NCI-H2081 (cell line): Measurements from ENCODE around the gene CD302.
A peak's percentile ranks its signal among the peaks of the same experiment; 100 is the strongest.
"Not testable (repeated sequence)": the region's sequence is repeated elsewhere in the genome, so short reads cannot be mapped to it uniquely, and the experiment has no call there.

Source experiments
- DNase-seq, 2 experiments: peaks; one replicate each; lab custom pipeline; 2025; lab: John Stamatoyannopoulos, UW

CD302 gene

DNA sequence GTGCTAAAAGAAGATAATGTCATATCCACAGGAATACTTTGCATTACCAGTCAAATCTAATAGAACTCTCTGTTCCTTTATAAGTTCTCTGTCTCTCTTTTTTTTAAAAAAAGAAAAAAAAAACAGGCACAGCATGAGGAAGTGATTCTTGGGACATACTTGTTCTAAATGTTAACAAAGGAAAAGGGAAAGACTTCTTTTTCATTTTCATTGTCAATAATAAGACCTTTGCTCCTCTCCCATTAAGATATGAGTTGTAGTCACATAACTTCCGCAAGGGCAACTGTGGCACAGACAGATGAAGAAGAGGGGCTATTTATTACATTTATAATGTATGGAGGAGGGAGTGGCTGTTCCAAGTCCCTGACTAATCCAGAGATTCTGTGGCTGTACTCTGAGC is 4.7 kb downstream of the CD302 start:
- no peak for DNase-seq

GRCh38 chr2:159792599-159792998 is 5.4 kb downstream of the CD302 start:
- DNase-seq: no peak

DNA sequence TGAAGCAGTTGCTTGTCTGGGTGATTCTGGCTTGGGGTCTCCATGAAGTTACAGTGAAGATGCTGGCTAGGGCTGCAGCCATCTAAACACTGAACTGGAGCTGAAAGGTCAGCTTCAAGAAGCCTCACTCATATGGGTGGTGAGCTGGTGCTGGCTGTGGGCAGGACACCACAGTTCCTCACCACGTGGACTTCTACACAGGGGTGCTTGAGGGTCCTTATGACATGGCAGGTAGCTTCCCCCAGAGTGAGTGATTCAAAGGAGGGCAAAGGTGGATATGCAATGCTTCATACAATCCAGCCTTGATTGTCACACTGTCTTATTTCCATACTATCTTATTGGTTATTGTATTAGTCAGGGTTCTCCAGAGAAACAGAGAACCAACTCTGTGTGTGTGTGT is 6.0 kb downstream of the CD302 start:
- no peak for DNase-seq

- DNase-seq: no peak
These were observed 7.7 kb downstream of the CD302 start for GRCh38 chr2:159790323-159790722.

DNA sequence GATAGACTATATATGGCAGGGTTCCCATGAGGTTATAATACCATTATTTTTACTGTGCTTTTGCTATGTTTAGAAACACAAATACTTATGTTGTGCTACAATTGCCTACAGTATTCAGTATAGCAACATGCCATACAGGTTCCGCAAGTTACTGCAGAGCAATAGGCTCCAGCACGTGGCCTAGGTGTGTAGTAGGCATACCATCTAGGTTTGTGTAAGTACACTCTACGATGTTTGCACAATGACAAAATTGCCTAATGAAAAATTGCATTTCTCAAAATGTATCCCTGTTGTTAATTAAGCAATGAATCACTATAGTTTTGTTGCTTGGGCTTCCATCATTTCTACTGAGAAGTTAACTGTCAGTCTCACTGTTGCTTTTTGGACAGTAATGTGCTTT is 9.8 kb downstream of the CD302 start:
- DNase-seq: no peak

GRCh38 chr2:159787647-159788046 is 10.4 kb downstream of the CD302 start:
- not testable (repeated sequence) for DNase-seq

DNA sequence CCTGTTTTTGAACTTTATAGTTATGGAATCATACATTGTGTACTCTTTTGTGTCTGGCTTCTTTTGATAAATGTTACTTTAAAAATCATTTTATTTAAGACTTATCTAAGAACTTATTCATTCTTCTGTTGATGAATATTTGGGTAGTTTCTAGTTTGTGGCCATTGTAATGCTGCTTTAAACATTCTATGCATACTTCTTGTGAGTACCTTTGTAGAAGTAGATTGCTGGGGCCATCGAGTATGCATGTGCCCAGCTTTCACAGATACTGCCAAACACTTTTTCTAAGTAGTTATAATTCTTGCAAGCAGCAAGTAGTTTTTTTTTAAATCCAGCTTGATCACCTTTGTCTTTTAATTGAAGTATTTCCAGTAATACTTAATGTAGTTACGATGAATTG is 11.1 kb downstream of the CD302 start:
- no peak for DNase-seq

DNA sequence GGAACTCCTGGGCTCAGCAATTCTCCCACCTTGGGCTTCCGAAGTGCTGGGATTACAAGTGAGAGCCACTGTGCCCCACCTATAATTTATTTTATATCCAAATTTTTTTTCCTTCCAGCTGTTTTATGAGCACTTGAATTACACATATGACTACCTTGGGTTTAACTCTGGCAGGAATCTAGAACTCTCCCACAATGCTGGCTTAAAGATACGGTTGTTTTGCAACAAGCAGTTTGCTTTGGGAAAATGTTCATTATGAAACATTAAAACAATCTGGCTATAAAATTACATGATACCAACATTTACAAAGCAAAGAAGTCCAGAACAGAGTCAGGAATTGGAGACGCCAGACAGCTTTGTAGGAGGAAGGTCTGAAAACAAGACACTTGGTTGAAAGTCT is 12.8 kb downstream of the CD302 start:
- DNase-seq: no peak

DNA sequence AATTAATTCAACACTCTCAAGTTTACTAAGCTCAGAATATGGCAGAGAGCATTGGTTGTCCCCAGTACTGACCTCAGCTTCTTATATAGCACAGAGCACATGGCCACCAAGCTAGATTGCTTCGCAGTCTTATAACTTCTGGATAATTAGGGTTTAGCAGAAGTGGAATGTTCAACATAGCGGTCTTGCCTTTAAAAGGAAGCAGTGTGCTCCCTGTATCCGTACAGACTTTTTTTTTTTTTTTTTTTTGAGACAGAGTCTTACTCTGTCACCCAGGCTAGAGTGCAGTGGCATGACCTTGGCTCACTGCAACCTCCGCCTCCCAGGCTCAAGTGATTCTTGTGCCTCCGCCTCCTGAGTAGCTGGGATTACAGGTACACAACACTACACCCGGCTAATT is 13.3 kb downstream of the CD302 start:
- DNase-seq: not testable (repeated sequence)

- no peak for DNase-seq
These were observed 14.5 kb downstream of the CD302 start for GRCh38 chr2:159783556-159783955.

- DNase-seq: no peak
These were observed 21.7 kb downstream of the CD302 start for GRCh38 chr2:159776321-159776720.

DNA sequence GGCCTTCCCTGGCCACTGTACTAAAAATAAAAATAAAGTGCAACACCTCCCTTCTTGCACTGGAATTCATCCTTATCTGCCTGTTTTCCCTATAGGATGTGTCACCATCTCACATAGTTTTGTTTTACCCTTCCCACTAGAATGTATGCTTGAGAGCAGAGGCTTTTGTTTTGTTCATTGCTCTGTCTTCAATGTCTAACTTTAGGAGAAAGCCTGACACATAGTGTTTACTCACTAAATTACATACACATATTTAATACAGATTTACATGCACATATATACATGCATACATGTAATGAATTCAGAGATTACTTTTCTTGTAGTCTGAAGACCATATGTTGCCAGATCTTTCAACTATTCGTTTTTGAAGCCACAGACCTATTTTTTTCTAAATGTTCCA is 23.0 kb downstream of the CD302 start:
- DNase-seq: no peak

GRCh38 chr2:159774370-159774990 is 23.5 kb downstream of the CD302 start:
- DNase-seq: no peak

- DNase-seq: no peak
These were observed 24.1 kb downstream of the CD302 start for GRCh38 chr2:159773886-159774285.

GRCh38 chr2:159773426-159773825 is 24.6 kb downstream of the CD302 start:
- peak in 1 of 2 experiments; percentile 10 for DNase-seq

GRCh38 chr2:159769147-159769546 is 28.9 kb downstream of the CD302 start:
- no peak for DNase-seq

DNA sequence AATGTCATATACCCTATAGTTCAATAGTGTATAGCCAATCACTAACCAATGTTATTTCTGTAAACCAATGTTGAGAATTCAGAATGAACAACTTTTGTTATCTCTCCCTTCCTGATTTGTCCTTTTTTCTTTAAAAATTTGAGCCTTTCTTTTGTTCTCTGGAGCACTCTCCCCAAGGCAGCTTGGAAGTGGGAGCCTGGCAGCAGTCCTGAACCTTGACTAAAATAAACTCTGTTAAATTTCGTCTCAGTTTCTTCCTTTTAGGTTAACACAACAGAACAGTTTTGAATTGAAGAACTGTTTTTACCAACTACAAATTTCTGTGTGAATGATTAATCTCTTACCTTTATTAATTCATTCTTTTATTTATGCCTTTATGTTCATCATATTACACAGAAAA is 35.9 kb downstream of the CD302 start:
- DNase-seq: no peak

- DNase-seq: no peak
These were observed 37.7 kb downstream of the CD302 start for GRCh38 chr2:159760326-159760725.

DNA sequence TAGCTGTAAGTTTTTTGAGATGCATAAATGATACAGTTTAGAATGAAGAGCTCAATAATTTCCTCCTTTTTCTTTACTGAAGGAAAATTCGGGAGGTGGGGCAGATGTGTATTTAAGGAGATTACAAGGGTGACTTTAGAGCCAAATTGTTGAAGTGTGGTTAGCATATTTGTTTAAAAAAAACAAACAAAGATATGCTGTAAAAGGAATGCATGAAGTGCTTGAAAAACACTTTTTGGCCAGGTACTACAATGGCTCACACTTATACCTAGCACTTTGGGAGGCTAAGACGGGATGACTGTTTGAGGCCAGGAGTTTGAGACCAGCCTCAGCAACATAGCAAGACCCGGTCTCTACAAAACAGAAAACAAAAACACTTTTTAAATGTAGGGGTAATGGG is 38.4 kb downstream of the CD302 start:
- no peak for DNase-seq

DNA sequence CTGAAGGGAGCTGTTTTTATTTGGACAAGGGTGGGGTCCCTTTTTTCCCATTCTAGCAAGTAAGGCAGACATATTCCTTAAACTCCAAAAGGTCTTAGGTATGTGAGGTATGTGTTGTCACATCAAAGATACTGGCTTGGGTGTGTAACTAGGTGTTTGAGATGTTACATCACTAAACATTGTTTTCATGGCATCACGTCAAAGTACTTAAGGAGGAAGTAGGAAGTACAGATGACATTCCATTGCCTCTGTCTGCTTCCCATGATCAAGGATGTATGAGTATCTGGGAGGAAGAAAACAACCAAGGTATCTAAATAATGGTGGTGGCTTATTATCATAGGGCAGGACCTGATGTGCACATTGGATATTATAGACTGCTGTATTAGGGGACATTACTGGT is 39.3 kb downstream of the CD302 start:
- DNase-seq: no peak

DNA sequence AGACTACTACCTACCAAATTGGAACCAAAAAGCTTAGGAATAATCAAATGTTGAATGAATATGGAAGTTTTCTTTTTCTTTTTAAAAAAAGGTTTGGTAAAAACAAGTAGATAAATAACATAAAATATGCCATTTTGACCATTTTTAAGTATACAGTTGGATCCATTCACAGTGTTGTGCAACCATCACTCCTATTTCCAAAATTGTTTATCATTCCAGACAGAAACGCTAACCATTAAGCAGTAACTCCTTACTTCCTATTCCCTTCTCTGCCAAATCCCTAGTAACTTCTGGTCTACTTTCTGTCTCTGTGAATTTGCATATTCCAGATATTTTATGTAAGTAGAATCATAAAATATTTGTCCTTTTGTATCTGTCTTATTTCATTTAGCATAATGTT is 39.8 kb downstream of the CD302 start:
- no peak for DNase-seq

DNA sequence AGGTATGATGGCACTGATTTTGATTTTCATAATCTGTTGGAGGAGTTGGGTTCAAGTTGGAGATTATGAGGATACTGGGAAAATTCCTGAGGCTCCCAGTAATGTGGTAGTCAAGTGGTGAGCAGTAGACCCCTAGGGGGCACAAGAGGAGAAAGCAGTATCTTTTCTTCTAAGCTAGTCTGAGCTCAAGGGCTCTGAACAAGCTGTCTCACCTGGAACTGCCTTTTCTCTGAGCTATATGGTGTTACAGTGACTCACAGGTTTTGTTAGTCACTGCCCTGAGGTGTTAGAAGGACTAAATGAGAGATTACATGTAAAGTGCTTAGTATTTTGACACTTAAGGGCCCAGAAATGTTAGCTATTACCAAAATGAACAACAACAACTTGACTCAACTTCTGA is 42.2 kb downstream of the CD302 start:
- DNase-seq: no peak

DNA sequence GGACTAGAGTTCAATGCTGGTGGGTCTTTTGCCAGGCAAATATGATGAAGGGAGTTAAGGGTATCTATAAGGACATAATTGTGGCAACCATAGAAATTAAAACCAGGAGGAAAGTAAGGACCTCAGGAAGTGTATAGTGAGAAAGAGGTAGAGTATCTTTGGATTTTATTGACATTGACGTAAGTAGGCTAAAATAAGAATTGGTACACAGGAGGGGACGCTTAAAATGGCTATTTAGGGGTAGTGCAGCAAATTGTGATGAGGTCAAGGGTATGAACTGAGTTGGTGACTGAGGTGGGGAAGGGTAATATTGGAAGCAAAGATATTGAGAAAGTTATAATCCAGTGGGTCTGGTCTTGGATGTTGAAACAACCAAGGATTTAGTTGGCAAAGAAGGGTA is 43.0 kb downstream of the CD302 start:
- no peak for DNase-seq

GRCh38 chr2:159753797-159754196 is 44.2 kb downstream of the CD302 start:
- DNase-seq: no peak

DNA sequence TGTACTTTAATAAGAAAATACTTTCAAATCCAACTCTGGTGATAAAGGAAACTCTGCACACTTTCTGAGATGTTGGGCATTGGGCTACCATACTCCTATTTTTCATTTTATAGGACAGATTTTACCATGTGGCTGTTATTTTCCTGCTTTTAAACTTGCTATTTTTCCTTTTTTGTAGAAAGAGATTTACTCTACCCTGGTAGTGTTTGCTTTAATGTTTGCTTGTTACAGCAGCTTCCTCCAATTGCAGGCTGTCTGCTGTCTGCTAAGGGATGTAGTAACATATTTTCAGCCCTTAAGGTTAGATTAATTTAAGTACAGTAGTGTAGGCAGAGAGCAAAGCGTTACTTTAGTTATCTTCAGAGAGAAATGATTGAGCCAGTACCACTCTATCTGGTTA is 47.1 kb downstream of the CD302 start:
- no peak for DNase-seq
